ENCODE measurements around the gene BPIFB3.

BPIFB3 gene

GRCh38 chr20:33010674-33011449, 42.8 kb upstream of the BPIFB3 start:
- Histone ChIP-seq H3K9me3 (ENCODE audit: insufficient read depth, low read depth, low read length) (no peaks in the 10 kb centered on the region), H3K27ac (ENCODE audit: low read length) (no peak overlapping the region), H3K4me3 (ENCODE audit: low read length) (no peak overlapping the region), H3K9ac (ENCODE audit: low read depth, low read length) (no peak overlapping the region), H3K36me3 (ENCODE audit: insufficient read depth, low read depth, low read length) (no peaks in the 10 kb centered on the region), H3K4me1 (ENCODE audit: insufficient read depth, low read length) (no peaks in the 10 kb centered on the region), H3K27me3 (ENCODE audit: insufficient read depth, low read length) (no peaks in the 10 kb centered on the region)

GRCh38 chr20:33012327-33013189, 41.1 kb upstream of the BPIFB3 start:
- no peaks in the 10 kb centered on the region for H3K36me3 ChIP-seq (ENCODE audit: insufficient read depth, low read depth, low read length)
- no peaks in the 10 kb centered on the region for H3K27me3 ChIP-seq (ENCODE audit: insufficient read depth, low read length)
- H3K9me3 ChIP-seq (ENCODE audit: insufficient read depth, low read depth, low read length): no peaks in the 10 kb centered on the region
- no peak overlapping the region for H3K9ac ChIP-seq (ENCODE audit: low read depth, low read length)
- H3K27ac ChIP-seq (ENCODE audit: low read length): no peak overlapping the region
- no peaks in the 10 kb centered on the region for H3K4me1 ChIP-seq (ENCODE audit: insufficient read depth, low read length)
- no peak overlapping the region for H3K4me3 ChIP-seq (ENCODE audit: low read length)

GRCh38 chr20:33013701-33014326, 39.9 kb upstream of the BPIFB3 start:
- H3K36me3 ChIP-seq (ENCODE audit: insufficient read depth, low read depth, low read length): no peaks in the 10 kb centered on the region
- H3K27ac ChIP-seq (ENCODE audit: low read length): no peak overlapping the region
- no peak overlapping the region for H3K4me3 ChIP-seq (ENCODE audit: low read length)
- H3K27me3 ChIP-seq (ENCODE audit: insufficient read depth, low read length): no peaks in the 10 kb centered on the region
- H3K4me1 ChIP-seq (ENCODE audit: insufficient read depth, low read length): no peaks in the 10 kb centered on the region
- H3K9ac ChIP-seq (ENCODE audit: low read depth, low read length): no peak overlapping the region
- H3K9me3 ChIP-seq (ENCODE audit: insufficient read depth, low read depth, low read length): no peaks in the 10 kb centered on the region

- H3K4me1 ChIP-seq (ENCODE audit: insufficient read depth, low read length): no peaks in the 10 kb centered on the region
- H3K27me3 ChIP-seq (ENCODE audit: insufficient read depth, low read length): no peaks in the 10 kb centered on the region
- H3K4me3 ChIP-seq (ENCODE audit: low read length): no peak overlapping the region
- no peak overlapping the region for H3K27ac ChIP-seq (ENCODE audit: low read length)
- H3K36me3 ChIP-seq (ENCODE audit: insufficient read depth, low read depth, low read length): no peaks in the 10 kb centered on the region
- no peaks in the 10 kb centered on the region for H3K9me3 ChIP-seq (ENCODE audit: insufficient read depth, low read depth, low read length)
- no peak overlapping the region for H3K9ac ChIP-seq (ENCODE audit: low read depth, low read length)
Measured at GRCh38 chr20:33014336-33015113, 39.2 kb upstream of the BPIFB3 start.

GRCh38 chr20:33015114-33015484, 38.6 kb upstream of the BPIFB3 start:
- Histone ChIP-seq H3K4me3 (ENCODE audit: low read length) (no peak overlapping the region), H3K9ac (ENCODE audit: low read depth, low read length) (no peak overlapping the region), H3K36me3 (ENCODE audit: insufficient read depth, low read depth, low read length) (no peaks in the 10 kb centered on the region), H3K27me3 (ENCODE audit: insufficient read depth, low read length) (no peaks in the 10 kb centered on the region), H3K9me3 (ENCODE audit: insufficient read depth, low read depth, low read length) (no peaks in the 10 kb centered on the region), H3K4me1 (ENCODE audit: insufficient read depth, low read length) (no peaks in the 10 kb centered on the region), H3K27ac (ENCODE audit: low read length) (no peak overlapping the region)

GRCh38 chr20:33015700-33016580, 37.8 kb upstream of the BPIFB3 start:
- Histone ChIP-seq H3K9ac (ENCODE audit: low read depth, low read length) (no peak overlapping the region), H3K4me1 (ENCODE audit: insufficient read depth, low read length) (no peaks in the 10 kb centered on the region), H3K9me3 (ENCODE audit: insufficient read depth, low read depth, low read length) (no peaks in the 10 kb centered on the region), H3K4me3 (ENCODE audit: low read length) (no peak overlapping the region), H3K27ac (ENCODE audit: low read length) (no peak overlapping the region), H3K27me3 (ENCODE audit: insufficient read depth, low read length) (no peaks in the 10 kb centered on the region), H3K36me3 (ENCODE audit: insufficient read depth, low read depth, low read length) (no peaks in the 10 kb centered on the region)

- no peaks in the 10 kb centered on the region for H3K27me3 ChIP-seq (ENCODE audit: insufficient read depth, low read length)
- H3K4me1 ChIP-seq (ENCODE audit: insufficient read depth, low read length): no peaks in the 10 kb centered on the region
- H3K36me3 ChIP-seq (ENCODE audit: insufficient read depth, low read depth, low read length): no peaks in the 10 kb centered on the region
- no peak overlapping the region for H3K9ac ChIP-seq (ENCODE audit: low read depth, low read length)
- H3K9me3 ChIP-seq (ENCODE audit: insufficient read depth, low read depth, low read length): no peaks in the 10 kb centered on the region
- no peak overlapping the region for H3K4me3 ChIP-seq (ENCODE audit: low read length)
- no peak overlapping the region for H3K27ac ChIP-seq (ENCODE audit: low read length)
Measured at GRCh38 chr20:33016581-33017109, 37.1 kb upstream of the BPIFB3 start.

GRCh38 chr20:33017542-33017941, 36.2 kb upstream of the BPIFB3 start:
- Histone ChIP-seq H3K27ac (ENCODE audit: low read length) (no peak overlapping the region), H3K27me3 (ENCODE audit: insufficient read depth, low read length) (no peaks in the 10 kb centered on the region), H3K4me3 (ENCODE audit: low read length) (no peak overlapping the region), H3K36me3 (ENCODE audit: insufficient read depth, low read depth, low read length) (no peaks in the 10 kb centered on the region), H3K9me3 (ENCODE audit: insufficient read depth, low read depth, low read length) (no peaks in the 10 kb centered on the region), H3K4me1 (ENCODE audit: insufficient read depth, low read length) (no peaks in the 10 kb centered on the region), H3K9ac (ENCODE audit: low read depth, low read length) (no peak overlapping the region)

GRCh38 chr20:33018169-33018931, 35.4 kb upstream of the BPIFB3 start:
- H3K27ac ChIP-seq (ENCODE audit: low read length): no peak overlapping the region
- no peaks in the 10 kb centered on the region for H3K4me1 ChIP-seq (ENCODE audit: insufficient read depth, low read length)
- no peak overlapping the region for H3K4me3 ChIP-seq (ENCODE audit: low read length)
- no peak overlapping the region for H3K9ac ChIP-seq (ENCODE audit: low read depth, low read length)
- H3K9me3 ChIP-seq (ENCODE audit: insufficient read depth, low read depth, low read length): no peaks in the 10 kb centered on the region
- no peaks in the 10 kb centered on the region for H3K36me3 ChIP-seq (ENCODE audit: insufficient read depth, low read depth, low read length)
- H3K27me3 ChIP-seq (ENCODE audit: insufficient read depth, low read length): no peaks in the 10 kb centered on the region
